CD4-positive, alpha-beta memory T cell (primary cell): ENCODE measurements around the gene SH3BGRL2. TPM values are rescaled to one million over a fixed set of nuclear protein-coding genes. Genes with fewer than 3 reads are reported as not detected.

Experiments
- CTCF ChIA-PET: fragments of 350-600 bp; sonication (Branson Sonifier 250); formaldehyde crosslinking; loops from one replicate; lab custom pipeline; 2021; ENCODE audit warnings: inconsistent platforms; ENCODE audit not compliant: partially characterized antibody; lab: Charles Lee
- POLR2A ChIA-PET: fragments of 350-600 bp; sonication (Branson Sonifier 250); formaldehyde crosslinking; loops from one replicate; lab custom pipeline; 2021; ENCODE audit not compliant: partially characterized antibody; lab: Charles Lee
- DNase-seq, 5 donors: peaks; one replicate each; pipeline versions ENCODE4 v3.0.0 to v3.0.0-alpha.2; 2020 to 2022; ENCODE audit warnings: mixed read lengths in 1 of 5
- H3K27ac ChIP-seq: one replicate; pipeline ENCODE4 v1.7.0; 2013; ENCODE audit warnings: low read depth, low read length
- H3K27me3 ChIP-seq: 2 replicates; pipeline ENCODE4 v1.7.0; 2013; ENCODE audit warnings: mild to moderate bottlenecking, low read length, moderate library complexity; ENCODE audit not compliant: insufficient read depth
- H3K36me3 ChIP-seq: 2 replicates; pipeline ENCODE4 v1.7.0; 2013; ENCODE audit warnings: mild to moderate bottlenecking, low read length, moderate library complexity; ENCODE audit not compliant: insufficient read depth
- H3K4me1 ChIP-seq: 2 replicates; pipeline ENCODE4 v1.7.0; 2013; ENCODE audit warnings: mild to moderate bottlenecking, low read length, moderate library complexity; ENCODE audit not compliant: insufficient read depth
- H3K4me3 ChIP-seq, 2 donors: one replicate each; pipeline ENCODE4 v1.7.0; 2013; ENCODE audit warnings: low read length in 2 of 2, mild to moderate bottlenecking in 1 of 2
- H3K9me3 ChIP-seq, 2 donors: one replicate each; pipeline ENCODE4 v1.7.0; 2013; ENCODE audit warnings: low read length in 2 of 2, control low read depth in 1 of 2; ENCODE audit not compliant: control insufficient read depth in 1 of 2
- H3K27ac Mint-ChIP-seq, 7 donors: one replicate each; pipeline ENCODE4 v1.8.0; 2020 to 2021; ENCODE audit warnings: mixed read lengths in 7 of 7, mild to moderate bottlenecking in 6 of 7, inconsistent platforms in 3 of 7, moderate library complexity in 3 of 7
- H3K27me3 Mint-ChIP-seq, 2 donors: one replicate each; pipeline ENCODE4 v1.8.0; 2020 to 2021; ENCODE audit warnings: mixed read lengths in 2 of 2
- H3K36me3 Mint-ChIP-seq, 2 donors: one replicate each; pipeline ENCODE4 v1.8.0; 2020 to 2021; ENCODE audit warnings: mixed read lengths in 2 of 2, inconsistent platforms in 1 of 2, mild to moderate bottlenecking in 1 of 2
- H3K4me1 Mint-ChIP-seq, 4 donors: one replicate each; pipeline ENCODE4 v1.8.0; 2020 to 2021; ENCODE audit warnings: mixed read lengths in 4 of 4, mild to moderate bottlenecking in 1 of 4
- H3K4me3 Mint-ChIP-seq, 8 donors: one replicate each; pipeline ENCODE4 v1.8.0; 2020 to 2021; ENCODE audit warnings: mixed read lengths in 8 of 8, mild to moderate bottlenecking in 7 of 8, moderate library complexity in 6 of 8, inconsistent platforms in 3 of 8
- H3K9me3 Mint-ChIP-seq, 8 donors: one replicate each; pipeline ENCODE4 v1.8.0; 2020 to 2021; ENCODE audit warnings: mixed read lengths in 8 of 8, mild to moderate bottlenecking in 5 of 8, inconsistent platforms in 3 of 8, moderate library complexity in 1 of 8
- intact Hi-C: fragments of 100-400 bp; cut with micrococcal nuclease; formaldehyde crosslinking; loops from one replicate; pipeline ENCODE4 v1.15.1; 2023
- polyA plus RNA-seq, 2 donors: library from polyadenylated mRNA; unstranded; fragments of 300-500 nt; fragmentation: Illumina TruSeq; gene quantifications; one replicate each; pipeline ENCODE4 v1.2.3, GENCODE V29; 2021
- total RNA-seq, 2 experiments: library from RNA; stranded (reverse); gene quantifications; one replicate each; pipeline ENCODE4 v1.2.3, GENCODE V29; 2021

The SH3BGRL2 gene
- total and polyA plus RNA-seq, 4 experiments from 2014 or later: 0.07 to 0.50 (median 0.28) TPM

DNA sequence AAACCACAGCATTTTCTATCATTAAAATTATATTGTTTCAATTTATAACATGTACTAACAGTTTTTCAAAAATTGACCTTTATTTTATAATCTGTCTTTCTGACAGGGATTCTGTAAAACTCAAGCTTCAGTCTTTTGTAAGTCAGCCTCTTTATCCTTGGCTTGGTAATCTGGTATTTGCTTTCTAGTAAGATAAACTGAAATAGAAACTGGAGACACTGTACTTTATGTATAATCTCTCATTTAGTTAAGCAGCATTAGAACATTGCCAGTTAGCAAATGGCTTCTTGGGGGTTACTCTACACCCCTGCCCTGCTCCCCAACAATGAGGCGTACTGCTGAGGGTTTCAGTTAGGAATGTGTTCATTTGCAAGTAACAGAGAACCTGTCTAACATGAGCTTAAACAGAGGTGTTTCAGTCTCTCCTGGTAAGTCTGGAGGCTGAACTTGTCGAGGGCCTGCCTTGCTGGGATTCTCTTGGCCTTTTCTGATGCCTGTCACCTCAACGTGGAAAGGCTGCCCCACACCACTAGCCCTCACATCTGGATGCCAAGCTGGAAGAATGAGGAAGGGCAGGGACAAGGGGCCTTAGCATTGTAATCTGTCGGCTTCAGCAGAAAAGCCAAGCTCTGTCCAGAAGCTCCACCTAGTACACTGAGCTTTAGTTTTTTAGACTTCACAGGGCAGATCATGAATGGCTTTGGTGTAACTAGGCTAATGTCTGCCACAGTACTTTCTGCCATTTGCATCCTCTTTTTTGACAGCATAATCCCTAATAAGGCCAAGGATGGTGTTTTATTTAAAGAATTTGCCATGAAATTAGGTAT is 34.8 kb downstream of the SH3BGRL2 start:
- ChIA-PET CTCF (no interaction called here), POLR2A (interaction anchor here (0.6 kb wide), 1 partner anchor 12 kb away, joined by 3 read pairs; no protein-coding TSS in a partner anchor)
- H3K27ac ChIP-seq: no peak overlapping the region
- peaks cover 2 to 5% of the 10 kb centered on the region in 2 donors for H3K36me3 Mint-ChIP-seq
- intact Hi-C loops: no loop called here
- peak overlapping the region in 2 of 7 donors; percentile 54 to 59 for H3K27ac Mint-ChIP-seq
- no peaks in the 10 kb centered on the region for H3K36me3 ChIP-seq
- no peaks in the 10 kb centered on the region for H3K9me3 ChIP-seq
- H3K4me3 ChIP-seq: no peak overlapping the region
- H3K27me3 ChIP-seq: no peaks in the 10 kb centered on the region
- H3K27me3 Mint-ChIP-seq: peaks cover 0 to 2% of the 10 kb centered on the region in 2 donors
- peaks cover 25% of the 10 kb centered on the region for H3K4me1 ChIP-seq
- H3K4me1 Mint-ChIP-seq: peaks cover 0 to 43% (median 14%) of the 10 kb centered on the region in 4 donors
- DNase-seq: no peak
- H3K4me3 Mint-ChIP-seq: no peak overlapping the region
- H3K9me3 Mint-ChIP-seq: peaks cover 0 to 27% (median 13%) of the 10 kb centered on the region in 8 donors

DNA sequence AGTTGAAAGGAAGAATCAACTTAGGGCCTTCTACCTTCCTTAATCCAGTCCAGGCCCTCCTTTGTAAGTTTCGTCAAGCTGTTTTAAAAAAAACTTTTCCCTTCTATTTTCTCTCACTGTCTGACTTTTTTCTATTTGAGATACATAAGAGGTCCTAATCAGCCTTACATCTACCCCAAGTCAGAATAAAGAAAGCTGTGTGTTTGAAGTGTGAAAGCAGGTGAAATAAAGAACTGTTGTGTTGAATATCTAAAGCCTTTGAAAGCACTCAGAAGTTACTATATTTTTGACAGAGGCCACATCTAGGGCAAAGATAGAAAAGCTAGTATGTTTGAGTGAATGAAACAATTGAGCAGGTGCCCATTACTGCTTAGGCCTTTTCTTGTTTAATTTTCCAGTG is 35.5 kb downstream of the SH3BGRL2 start:
- no peak for DNase-seq
- Histone ChIP-seq H3K27me3 (no peaks in the 10 kb centered on the region), H3K36me3 (no peaks in the 10 kb centered on the region), H3K27ac (no peak overlapping the region), H3K4me1 (peaks cover 32% of the 10 kb centered on the region), H3K4me3 (no peak overlapping the region), H3K9me3 (no peaks in the 10 kb centered on the region)
- peaks cover 4 to 50% (median 20%) of the 10 kb centered on the region in 4 donors for H3K4me1 Mint-ChIP-seq
- peaks cover 0 to 5% of the 10 kb centered on the region in 2 donors for H3K36me3 Mint-ChIP-seq
- CTCF ChIA-PET: interaction anchor here (0.7 kb wide), 1 partner anchor 47 kb away, joined by 3 read pairs; no protein-coding TSS in a partner anchor
- H3K27ac Mint-ChIP-seq: peak overlapping the region in 4 of 7 donors; percentile 54 to 86 (median 63)
- peaks cover 0 to 20% (median 8%) of the 10 kb centered on the region in 8 donors for H3K9me3 Mint-ChIP-seq
- POLR2A ChIA-PET: no interaction called here
- H3K4me3 Mint-ChIP-seq: no peak overlapping the region
- intact Hi-C loops: no loop called here
- no peaks in the 10 kb centered on the region for H3K27me3 Mint-ChIP-seq

DNA sequence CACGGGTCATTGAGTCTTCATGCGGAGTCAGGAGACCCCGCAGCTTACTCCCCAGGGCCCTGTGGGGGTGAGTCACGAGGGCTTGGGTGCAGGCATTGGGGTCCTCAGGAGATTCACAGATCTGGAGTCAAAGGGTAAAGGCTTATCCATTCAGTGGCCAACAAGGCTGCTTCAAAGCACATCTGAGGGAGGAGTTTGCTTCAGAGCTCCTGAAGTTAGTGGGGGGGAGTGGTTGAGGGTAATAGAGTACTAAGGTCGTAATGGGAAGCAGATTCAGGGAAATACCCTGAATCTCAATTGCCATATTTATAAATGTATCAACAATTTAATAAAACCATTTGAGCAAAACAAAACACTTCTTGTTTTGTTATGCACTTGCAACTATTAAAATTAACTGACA is 37.3 kb downstream of the SH3BGRL2 start:
- H3K36me3 Mint-ChIP-seq: no peaks in the 10 kb centered on the region
- DNase-seq: no peak
- Histone ChIP-seq H3K9me3 (no peaks in the 10 kb centered on the region), H3K4me3 (no peak overlapping the region), H3K27me3 (no peaks in the 10 kb centered on the region), H3K36me3 (no peaks in the 10 kb centered on the region), H3K4me1 (peaks cover 37% of the 10 kb centered on the region), H3K27ac (no peak overlapping the region)
- POLR2A ChIA-PET: no interaction called here
- peak overlapping the region in 1 of 7 donors; percentile 79 for H3K27ac Mint-ChIP-seq
- CTCF ChIA-PET: no interaction called here
- intact Hi-C loops: no loop called here
- H3K9me3 Mint-ChIP-seq: peaks cover 0 to 4% (median 1%) of the 10 kb centered on the region in 8 donors
- H3K27me3 Mint-ChIP-seq: no peaks in the 10 kb centered on the region
- no peak overlapping the region for H3K4me3 Mint-ChIP-seq
- H3K4me1 Mint-ChIP-seq: peaks cover 12 to 51% (median 28%) of the 10 kb centered on the region in 4 donors

DNA sequence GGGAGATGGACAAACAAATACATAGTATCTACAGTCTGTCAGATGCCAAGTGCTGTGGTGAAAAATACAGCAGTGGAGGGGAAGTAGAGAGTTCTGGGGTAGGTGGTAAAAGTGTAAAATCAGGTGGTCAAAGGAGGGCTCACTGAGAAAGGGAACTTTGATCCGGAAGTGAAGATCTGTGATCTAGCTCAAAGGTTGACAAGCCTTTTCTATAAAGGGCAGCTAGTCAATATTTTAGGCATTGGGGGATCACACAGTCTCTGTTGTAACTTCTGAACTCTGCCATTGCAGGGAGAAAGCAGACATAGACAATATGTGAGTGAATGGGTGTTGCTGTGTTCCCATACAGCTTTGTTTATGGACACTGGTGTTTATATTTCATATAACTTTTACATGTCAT is 38.6 kb downstream of the SH3BGRL2 start:
- Mint-ChIP-seq H3K4me3 (peak overlapping the region in 1 of 8 donors; percentile 0), H3K27me3 (no peaks in the 10 kb centered on the region), H3K27ac (no peak overlapping the region), H3K9me3 (no peaks in the 10 kb centered on the region), H3K36me3 (no peaks in the 10 kb centered on the region), H3K4me1 (peaks cover 12 to 38% (median 24%) of the 10 kb centered on the region in 4 donors)
- ChIA-PET CTCF (interaction anchor here (3.9 kb wide), 1 partner anchor 100 kb away, joined by 26 read pairs; no protein-coding TSS in a partner anchor), POLR2A (interaction anchor here (0.6 kb wide), 1 partner anchor 334 kb away, joined by 3 read pairs; no protein-coding TSS in a partner anchor)
- Histone ChIP-seq H3K27me3 (no peaks in the 10 kb centered on the region), H3K9me3 (no peaks in the 10 kb centered on the region), H3K4me3 (no peak overlapping the region), H3K4me1 (peaks cover 25% of the 10 kb centered on the region), H3K36me3 (no peaks in the 10 kb centered on the region), H3K27ac (no peak overlapping the region)
- intact Hi-C loops: loop anchor here (5.0 to 10.0 kb wide), 2 partner anchors 435 to 592 kb away; partner anchors contain the start of genes HMGN3 and PHIP
- no peak for DNase-seq

DNA sequence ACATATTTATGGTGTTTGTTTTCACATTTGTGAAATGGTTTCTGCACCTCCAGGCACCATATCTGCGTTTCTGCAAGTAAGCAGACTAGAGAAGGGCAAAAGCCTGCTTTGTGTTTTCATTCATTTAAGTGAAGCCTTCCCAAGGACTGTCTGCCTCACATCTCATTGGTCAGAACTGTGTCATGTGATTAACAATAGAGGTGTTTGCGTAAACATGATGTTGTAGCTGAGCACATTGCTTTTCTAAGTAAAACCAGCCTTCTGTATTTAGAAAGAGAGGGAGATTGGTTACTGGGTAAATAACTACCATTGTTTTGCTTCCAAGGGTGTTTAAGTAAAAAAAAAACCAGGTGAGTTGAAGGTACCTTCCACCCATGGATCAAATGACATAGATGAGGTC is 39.7 kb downstream of the SH3BGRL2 start:
- Histone ChIP-seq H3K4me1 (peaks cover 25% of the 10 kb centered on the region), H3K27ac (no peak overlapping the region), H3K9me3 (no peaks in the 10 kb centered on the region), H3K27me3 (no peaks in the 10 kb centered on the region), H3K36me3 (no peaks in the 10 kb centered on the region), H3K4me3 (no peak overlapping the region)
- Mint-ChIP-seq H3K4me3 (peak overlapping the region in 2 of 8 donors; percentile 21 to 56), H3K27ac (peak overlapping the region in 3 of 7 donors; percentile 17 to 68 (median 33)), H3K27me3 (no peaks in the 10 kb centered on the region), H3K9me3 (peaks cover 0 to 3% (median 0%) of the 10 kb centered on the region in 8 donors), H3K4me1 (peaks cover 12 to 37% (median 24%) of the 10 kb centered on the region in 4 donors), H3K36me3 (no peaks in the 10 kb centered on the region)
- intact Hi-C loops: loop anchor here (5.0 to 10.0 kb wide), 2 partner anchors 436 to 593 kb away; partner anchors contain the start of genes HMGN3 and PHIP
- no peak for DNase-seq
- POLR2A ChIA-PET: no interaction called here
- CTCF ChIA-PET: interaction anchor here (0.9 to 3.9 kb wide), 2 partner anchors 25 to 101 kb away, joined by 3 to 26 read pairs; no protein-coding TSS in a partner anchor

DNA sequence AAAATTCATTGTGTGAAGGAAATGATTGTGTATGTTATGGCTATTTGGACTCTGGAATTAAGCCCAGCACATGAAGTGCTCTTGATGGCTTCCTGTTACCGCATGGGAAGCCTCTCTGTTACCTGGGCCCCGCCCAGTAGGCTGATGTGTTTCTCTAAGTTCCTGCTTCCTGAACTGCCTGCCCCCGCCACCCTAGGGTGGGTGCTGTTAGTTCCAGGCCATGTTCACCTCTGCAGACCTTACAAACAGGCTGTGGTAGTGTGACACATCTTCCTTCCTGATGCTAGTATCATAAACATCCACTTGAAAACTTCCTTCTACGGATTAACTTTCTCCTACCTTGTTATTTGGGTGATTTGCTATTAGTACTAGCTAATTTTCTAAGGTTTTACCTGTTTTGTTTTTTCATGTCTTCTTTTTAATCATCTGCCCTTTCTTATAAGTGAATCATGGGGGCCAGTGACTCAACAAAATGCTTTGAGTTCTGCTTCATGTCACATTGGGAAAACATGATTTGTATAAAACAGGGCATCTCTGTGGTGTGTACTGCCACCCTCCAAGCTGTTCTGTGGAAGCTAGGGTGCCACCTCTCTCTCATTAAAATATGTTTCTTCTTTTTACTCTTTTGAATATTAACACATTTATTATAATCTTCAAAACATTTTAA is 40.6 kb downstream of the SH3BGRL2 start:
- peak; percentile 5 to 42 (median 33) for DNase-seq
- peaks cover 12 to 30% (median 19%) of the 10 kb centered on the region in 4 donors for H3K4me1 Mint-ChIP-seq
- no peaks in the 10 kb centered on the region for H3K27me3 ChIP-seq
- peak overlapping the region; percentile 13 to 87 (median 70) for H3K27ac Mint-ChIP-seq
- no peaks in the 10 kb centered on the region for H3K9me3 ChIP-seq
- no peaks in the 10 kb centered on the region for H3K36me3 ChIP-seq
- H3K9me3 Mint-ChIP-seq: peaks cover 0 to 6% (median 1%) of the 10 kb centered on the region in 8 donors
- H3K4me1 ChIP-seq: peaks cover 25% of the 10 kb centered on the region
- CTCF ChIA-PET: interaction anchor here (0.9 to 3.9 kb wide), 8 partner anchors 8 to 102 kb away, joined by 3 to 26 read pairs (median 4); partner anchors contain the start of gene SH3BGRL2
- intact Hi-C loops: loop anchor here (1.0 to 10.0 kb wide), 3 partner anchors 101 to 594 kb away; partner anchors contain the start of genes HMGN3 and PHIP
- no peak overlapping the region for H3K27ac ChIP-seq
- H3K36me3 Mint-ChIP-seq: no peaks in the 10 kb centered on the region
- peak overlapping the region in 7 of 8 donors; percentile 5 to 56 (median 46) for H3K4me3 Mint-ChIP-seq
- POLR2A ChIA-PET: interaction anchor here (1.0 kb wide), 1 partner anchor 8 kb away, joined by 3 read pairs; no protein-coding TSS in a partner anchor
- H3K27me3 Mint-ChIP-seq: no peaks in the 10 kb centered on the region
- H3K4me3 ChIP-seq: no peak overlapping the region
